Putamen (tissue), 1 donor: ENCODE measurements around the gene CRYBB2.
"Not testable (repeated sequence)": the region's sequence is repeated elsewhere in the genome, so short reads cannot be mapped to it uniquely, and the experiment has no call there.

Experiments used
- DNase-seq: peaks from one replicate; pipeline ENCODE4 v3.0.0-alpha.2; 2016; ENCODE audit warnings: low spot score

CRYBB2 gene

DNA sequence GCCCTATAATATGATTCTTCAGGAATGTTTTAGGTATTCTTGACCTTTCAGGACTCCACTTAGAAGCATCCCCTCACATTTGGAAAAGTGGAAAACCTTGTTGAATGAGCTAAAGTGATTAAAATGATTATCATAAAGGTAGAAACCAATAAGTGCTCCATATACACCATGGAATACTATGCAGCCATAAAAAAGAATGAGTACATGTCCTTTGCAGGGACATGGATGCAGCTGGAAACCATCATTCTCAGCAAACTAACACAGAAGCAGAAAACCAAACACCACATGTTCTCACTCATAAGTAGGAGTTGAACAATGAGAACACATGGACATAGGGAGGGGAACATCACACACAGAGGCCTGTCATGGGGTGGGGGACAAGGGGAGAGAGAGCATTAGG is 14.3 kb downstream of the CRYBB2 start:
- not testable (repeated sequence) for DNase-seq

DNA sequence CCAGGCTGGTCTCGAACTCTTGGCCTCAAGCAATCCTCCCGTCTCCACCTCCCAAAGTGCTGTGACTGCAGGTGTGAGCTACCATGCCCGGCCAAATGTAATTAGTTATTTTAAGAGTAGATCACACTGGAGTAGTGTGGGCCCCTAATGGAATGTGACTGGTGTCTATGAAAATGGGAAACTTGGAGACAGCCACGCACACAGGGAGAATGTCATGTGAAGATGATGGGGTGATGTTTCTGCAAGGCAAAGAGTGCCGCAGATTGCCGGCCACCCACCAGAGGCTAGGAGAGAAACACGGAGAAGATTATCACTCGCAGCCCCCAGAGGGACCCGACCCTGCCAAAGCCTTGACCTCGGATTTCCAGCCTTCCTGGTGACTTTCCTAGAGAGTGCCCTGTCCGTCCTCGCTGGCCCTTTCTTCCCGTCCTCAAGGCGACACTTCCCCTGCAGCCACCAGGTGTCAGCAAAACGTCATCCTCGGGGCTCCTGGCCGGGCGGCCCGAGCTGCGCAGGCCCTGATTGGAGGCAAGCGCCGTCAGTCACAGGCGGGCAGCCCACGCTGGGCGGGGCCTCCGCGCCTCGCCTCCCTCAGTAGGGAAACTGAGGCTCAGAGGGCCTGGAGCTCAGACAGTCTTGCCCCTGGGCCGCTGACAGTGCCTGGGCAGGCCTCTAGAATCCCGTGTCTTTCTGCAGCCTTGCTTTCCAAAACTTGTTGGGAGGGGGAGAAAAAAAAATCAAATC is 16.3 kb downstream of the CRYBB2 start:
- peak; percentile 15 for DNase-seq

- no peak for DNase-seq
Observed at GRCh38 chr22:25236417-25236816, 17.0 kb downstream of the CRYBB2 start.

DNA sequence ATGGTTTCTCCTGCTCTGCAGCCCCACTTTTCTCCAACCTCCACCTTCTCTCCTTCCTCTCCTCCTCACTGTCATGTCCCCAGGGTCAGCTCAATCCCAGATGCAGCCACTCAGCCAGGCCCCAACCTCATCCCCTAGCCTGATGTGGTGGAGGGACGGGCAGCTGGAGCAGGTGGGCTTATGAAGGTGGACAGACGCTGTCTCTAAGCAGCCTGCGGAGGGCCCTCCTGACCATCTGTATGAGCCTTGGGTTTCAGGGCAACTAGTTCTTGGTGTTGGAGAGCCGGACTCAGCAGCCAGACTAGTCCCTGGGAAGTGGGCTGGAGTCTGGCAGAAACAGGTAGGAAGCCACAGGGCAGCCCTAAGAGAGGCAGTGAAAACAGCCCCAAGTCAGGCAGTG is 18.1 kb downstream of the CRYBB2 start:
- DNase-seq, result no peak

GRCh38 chr22:25238058-25238457 is 18.6 kb downstream of the CRYBB2 start:
- DNase-seq, result not testable (repeated sequence)

- not testable (repeated sequence) for DNase-seq
Observed at GRCh38 chr22:25255169-25255568, 35.7 kb downstream of the CRYBB2 start.

GRCh38 chr22:25267567-25267966 is 48.1 kb downstream of the CRYBB2 start:
- DNase-seq, result not testable (repeated sequence)

GRCh38 chr22:25268902-25269301 is 49.5 kb downstream of the CRYBB2 start:
- DNase-seq, result not testable (repeated sequence)

DNA sequence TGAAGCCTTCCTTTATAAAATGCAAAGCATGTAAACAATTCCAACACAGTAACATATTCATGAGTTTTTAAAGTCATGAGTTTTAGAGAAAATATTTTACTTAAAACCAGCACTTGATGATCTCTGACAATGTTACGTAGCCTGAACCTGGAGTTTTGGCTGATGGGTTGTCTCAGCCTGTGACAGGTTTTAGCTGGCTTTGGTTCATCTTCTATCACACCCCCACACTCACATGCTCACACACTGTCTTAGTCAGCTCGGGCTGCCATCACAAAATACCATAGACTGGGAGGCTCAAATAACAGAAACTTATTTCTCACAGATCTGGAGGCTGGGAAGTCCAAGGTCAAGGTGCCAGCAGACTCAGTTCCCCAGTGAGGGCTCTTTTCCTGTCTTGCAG is 50.6 kb downstream of the CRYBB2 start:
- peak; percentile 4 for DNase-seq

DNA sequence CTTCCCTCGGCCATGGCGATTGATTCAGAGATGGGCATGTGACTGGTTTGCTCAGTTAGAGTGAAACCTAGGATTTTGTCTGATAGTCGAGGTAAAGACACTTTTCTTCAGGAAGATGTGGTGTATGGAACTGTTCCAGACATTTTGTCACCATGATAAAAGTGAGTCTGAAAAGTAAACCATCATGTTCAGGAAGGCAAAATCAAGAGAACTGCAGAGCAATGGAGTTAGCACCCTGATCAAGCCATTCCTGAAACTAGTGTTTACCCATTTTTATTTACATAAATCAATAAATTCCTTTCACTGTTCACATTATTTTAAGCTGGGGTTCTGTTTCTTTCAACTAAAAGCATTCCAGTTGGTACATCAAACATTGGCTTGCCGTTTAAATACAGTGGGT is 53.8 kb downstream of the CRYBB2 start:
- DNase-seq, result not testable (repeated sequence)

GRCh38 chr22:25273928-25274327 is 54.5 kb downstream of the CRYBB2 start:
- not testable (repeated sequence) for DNase-seq

DNA sequence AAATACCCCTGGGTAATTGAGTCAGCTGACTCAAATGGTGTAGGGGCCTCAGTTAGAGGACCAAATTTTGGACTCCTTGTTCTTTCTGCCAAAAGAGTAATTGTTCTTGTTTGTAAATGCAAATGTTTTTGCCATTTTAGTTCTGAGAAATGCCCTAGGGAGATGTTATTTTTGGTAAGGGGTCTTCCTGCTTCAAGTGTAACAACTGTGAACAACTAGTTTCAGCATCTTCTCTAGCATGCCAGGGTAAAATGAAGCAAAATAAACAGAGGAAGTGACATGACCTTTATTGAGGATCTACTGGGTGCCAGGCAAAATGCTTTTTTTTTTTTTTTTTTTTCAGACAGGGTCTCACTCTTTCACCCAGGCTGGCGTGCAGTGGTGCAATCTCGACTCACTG is 60.7 kb downstream of the CRYBB2 start:
- DNase-seq, result not testable (repeated sequence)
